Measurements from ENCODE around the gene CA10. TPM values are rescaled to one million over a fixed set of nuclear protein-coding genes. Genes with fewer than 3 reads are reported as not detected.

Gene CA10
- polyA plus RNA-seq, 1 donor (not counting 4 experiments of a cell fraction or from before 2014, with no cell fraction given): 2.9 TPM

DNA sequence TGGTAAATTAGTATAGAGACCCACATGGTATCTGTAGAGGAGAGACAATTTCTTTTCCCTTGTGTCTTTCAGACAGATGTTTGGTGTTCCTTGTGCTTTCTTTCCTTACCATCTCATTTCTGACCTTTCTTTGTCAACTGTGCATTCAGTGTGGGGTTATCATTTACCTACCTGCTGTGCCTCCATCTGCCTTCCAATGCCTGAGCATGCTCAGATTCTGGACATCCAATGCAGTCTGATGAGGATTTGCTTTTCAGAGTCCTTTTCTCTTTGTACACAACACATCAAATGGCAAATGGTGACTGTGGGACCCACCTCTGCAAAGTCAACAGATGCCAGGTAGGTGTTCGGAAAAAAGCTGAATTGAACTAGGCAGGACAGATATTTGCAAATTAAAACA, 364.8 kb downstream of the CA10 start:
- Histone ChIP-seq H2AFZ (ENCODE audit: control insufficient read depth, low read length) (no peak overlapping the region), H3K9me1 (ENCODE audit: control insufficient read depth, extremely low read depth, insufficient read depth, low read length) (no peaks in the 10 kb centered on the region), H3K9me3 (ENCODE audit: control insufficient read depth, low read depth, low read length) (no peaks in the 10 kb centered on the region), H3K36me3 (ENCODE audit: control insufficient read depth in 2 of 2, extremely low read depth in 1 of 2, insufficient read depth in 2 of 2, low read length in 2 of 2) (no peaks in the 10 kb centered on the region), H3K4me2 (ENCODE audit: control insufficient read depth, extremely low read depth, insufficient read depth, low read depth, low read length) (no peak overlapping the region), H3K79me2 (ENCODE audit: control insufficient read depth, insufficient read depth, low read length) (no peaks in the 10 kb centered on the region), H3K27me3 (ENCODE audit: control insufficient read depth, extremely low read depth, insufficient read depth, low read length) (no peaks in the 10 kb centered on the region), H4K20me1 (ENCODE audit: control insufficient read depth, extremely low read depth, insufficient read depth, low read length) (no peaks in the 10 kb centered on the region), H3K4me3 (ENCODE audit: control insufficient read depth in 2 of 3, extremely low read depth in 1 of 3, insufficient read depth in 2 of 3, low read depth in 1 of 3, low read length in 3 of 3) (no peak overlapping the region), H3K27ac (ENCODE audit: control insufficient read depth, insufficient read depth, low read length) (no peak overlapping the region), H3K4me1 (ENCODE audit: control insufficient read depth, extremely low read depth, insufficient read depth, low read length) (no peaks in the 10 kb centered on the region), H3K9ac (ENCODE audit: control insufficient read depth, extremely low read depth, insufficient read depth, low read length) (no peak overlapping the region)
- DNase-seq (ENCODE audit: low read depth, low spot score) (no peak), FAIRE-seq (no peak)
- dilution Hi-C loops (cut with MboI; ENCODE audit: extremely low pct_ligation_motif_present, low sequenced_read_pairs): no loop called here
- no peak for TF ChIP-seq EZH2 (IDR thresholded peaks at IDR 0.05; ENCODE audit: low read length)
- TF ChIP-seq, protein P1, sequence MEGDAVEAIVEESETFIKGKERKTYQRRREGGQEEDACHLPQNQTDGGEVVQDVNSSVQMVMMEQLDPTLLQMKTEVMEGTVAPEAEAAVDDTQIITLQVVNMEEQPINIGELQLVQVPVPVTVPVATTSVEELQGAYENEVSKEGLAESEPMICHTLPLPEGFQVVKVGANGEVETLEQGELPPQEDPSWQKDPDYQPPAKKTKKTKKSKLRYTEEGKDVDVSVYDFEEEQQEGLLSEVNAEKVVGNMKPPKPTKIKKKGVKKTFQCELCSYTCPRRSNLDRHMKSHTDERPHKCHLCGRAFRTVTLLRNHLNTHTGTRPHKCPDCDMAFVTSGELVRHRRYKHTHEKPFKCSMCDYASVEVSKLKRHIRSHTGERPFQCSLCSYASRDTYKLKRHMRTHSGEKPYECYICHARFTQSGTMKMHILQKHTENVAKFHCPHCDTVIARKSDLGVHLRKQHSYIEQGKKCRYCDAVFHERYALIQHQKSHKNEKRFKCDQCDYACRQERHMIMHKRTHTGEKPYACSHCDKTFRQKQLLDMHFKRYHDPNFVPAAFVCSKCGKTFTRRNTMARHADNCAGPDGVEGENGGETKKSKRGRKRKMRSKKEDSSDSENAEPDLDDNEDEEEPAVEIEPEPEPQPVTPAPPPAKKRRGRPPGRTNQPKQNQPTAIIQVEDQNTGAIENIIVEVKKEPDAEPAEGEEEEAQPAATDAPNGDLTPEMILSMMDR (optimal IDR thresholded peaks at IDR 0.05 in 1 of 3, IDR thresholded peaks at IDR 0.05 in 1 of 3, conservative IDR thresholded peaks at IDR 0.05 in 1 of 3; ENCODE audit: extremely low read depth in 1 of 3, insufficient read depth in 2 of 3, low read length in 3 of 3): no peak

DNA sequence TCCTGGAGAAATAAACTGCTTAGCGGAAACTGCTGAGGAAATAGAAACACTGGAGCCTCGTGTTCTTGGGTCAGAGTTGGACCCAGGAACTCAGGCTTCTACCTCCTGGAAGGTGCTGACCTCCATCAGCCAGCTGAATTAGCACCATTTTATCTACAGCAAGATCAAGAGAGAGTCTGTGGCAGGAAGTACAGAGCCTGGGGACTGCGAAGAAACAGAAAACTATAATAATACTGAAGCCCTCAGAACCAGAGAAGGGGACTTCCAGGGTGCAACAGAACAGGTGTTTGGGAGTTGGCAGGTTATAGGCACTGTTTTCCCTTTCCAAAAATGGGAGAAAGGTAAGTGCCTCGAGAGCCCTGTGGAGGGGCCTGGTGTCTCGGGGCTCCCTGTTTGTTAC, 379.7 kb downstream of the CA10 start:
- DNase-seq (ENCODE audit: low read depth, low spot score): no peak
- dilution Hi-C loops (cut with MboI; ENCODE audit: extremely low pct_ligation_motif_present, low sequenced_read_pairs): loop anchor here (10.0 kb wide), 1 partner anchor 336 kb away; no protein-coding TSS in a partner anchor

More for the DNA sequence above, 379.7 kb downstream of the CA10 start:
- Histone ChIP-seq H2AFZ (ENCODE audit: control insufficient read depth, low read length) (no peak overlapping the region), H3K4me1 (ENCODE audit: control insufficient read depth, extremely low read depth, insufficient read depth, low read length) (no peaks in the 10 kb centered on the region), H3K36me3 (ENCODE audit: control insufficient read depth in 2 of 2, extremely low read depth in 1 of 2, insufficient read depth in 2 of 2, low read length in 2 of 2) (no peaks in the 10 kb centered on the region), H3K4me2 (ENCODE audit: control insufficient read depth, extremely low read depth, insufficient read depth, low read depth, low read length) (no peak overlapping the region), H4K20me1 (ENCODE audit: control insufficient read depth, extremely low read depth, insufficient read depth, low read length) (no peaks in the 10 kb centered on the region), H3K27me3 (ENCODE audit: control insufficient read depth, extremely low read depth, insufficient read depth, low read length) (peaks cover 2% of the 10 kb centered on the region), H3K9ac (ENCODE audit: control insufficient read depth, extremely low read depth, insufficient read depth, low read length) (no peak overlapping the region), H3K9me3 (ENCODE audit: control insufficient read depth, low read depth, low read length) (no peaks in the 10 kb centered on the region), H3K9me1 (ENCODE audit: control insufficient read depth, extremely low read depth, insufficient read depth, low read length) (no peaks in the 10 kb centered on the region), H3K79me2 (ENCODE audit: control insufficient read depth, insufficient read depth, low read length) (no peaks in the 10 kb centered on the region), H3K4me3 (ENCODE audit: control insufficient read depth in 2 of 3, extremely low read depth in 1 of 3, insufficient read depth in 2 of 3, low read depth in 1 of 3, low read length in 3 of 3) (no peak overlapping the region), H3K27ac (ENCODE audit: control insufficient read depth, insufficient read depth, low read length) (no peak overlapping the region)
- FAIRE-seq: no peak
- no peak for TF ChIP-seq EZH2 (IDR thresholded peaks at IDR 0.05; ENCODE audit: low read length)

Data from keratinocyte (primary cell).